Hepatocyte (in vitro differentiated cells): ENCODE data around the gene ATP5F1D. TPM values are rescaled to one million over a fixed set of nuclear protein-coding genes. Genes with fewer than 3 reads are reported as not detected.

Source experiments
- DNase-seq: peaks from one replicate; pipeline ENCODE4 v3.0.0-alpha.2; 2016; ENCODE audit warnings: low spot score
- H2AFZ ChIP-seq: fragments of 200-600 bp; sonication (generic); 2 replicates; pipeline ENCODE4 v1.6.0; 2016; ENCODE audit warnings: antibody characterized with exemption, mild to moderate bottlenecking
- H3K27ac ChIP-seq: fragments of 200-600 bp; sonication (generic); 2 replicates; pipeline ENCODE4 v1.5.1; 2016; ENCODE audit warnings: mild to moderate bottlenecking
- H3K27me3 ChIP-seq: fragments of 200-600 bp; sonication (generic); 2 replicates; pipeline ENCODE4 v1.6.1; 2016
- H3K36me3 ChIP-seq: fragments of 200-600 bp; sonication (generic); replicated peaks from 2 replicates; pipeline ENCODE4 v1.5.1; 2016; ENCODE audit warnings: low read depth; ENCODE audit not compliant: insufficient read depth
- H3K4me1 ChIP-seq: fragments of 200-600 bp; sonication (generic); 2 replicates; pipeline ENCODE4 v1.5.1; 2016; ENCODE audit warnings: mild to moderate bottlenecking, moderate library complexity; ENCODE audit not compliant: insufficient read depth
- H3K4me2 ChIP-seq: fragments of 200-600 bp; sonication (generic); 2 replicates; pipeline ENCODE4 v1.6.0; 2016
- H3K4me3 ChIP-seq: fragments of 200-600 bp; sonication (generic); 2 replicates; pipeline ENCODE4 v1.5.1; 2016; ENCODE audit warnings: mild to moderate bottlenecking
- H3K79me2 ChIP-seq: fragments of 200-600 bp; sonication (generic); 2 replicates; pipeline ENCODE4 v1.6.0; 2017; ENCODE audit warnings: mild to moderate bottlenecking
- H3K9me2 ChIP-seq: fragments of 200-600 bp; sonication (generic); replicated peaks from 2 replicates; pipeline ENCODE4 v1.6.0; 2017; ENCODE audit warnings: mild to moderate bottlenecking; ENCODE audit not compliant: insufficient read depth
- H3K9me3 ChIP-seq: fragments of 200-600 bp; sonication (generic); 2 replicates; pipeline ENCODE4 v1.5.1; 2016; ENCODE audit warnings: low read depth, mild to moderate bottlenecking
- H4K20me1 ChIP-seq: fragments of 200-600 bp; sonication (generic); 2 replicates; pipeline ENCODE4 v1.6.0; 2016; ENCODE audit warnings: mild to moderate bottlenecking; ENCODE audit not compliant: insufficient read depth, poor library complexity, severe bottlenecking
- EZH2 ChIP-seq: fragments of 200-600 bp; sonication (generic); IDR thresholded peaks from 2 replicates; pipeline ENCODE4 v1.6.1; 2016; ENCODE audit warnings: antibody characterized with exemption, mild to moderate bottlenecking, borderline replicate concordance
- EZH2phosphoT487 ChIP-seq: fragments of 200-600 bp; sonication (generic); IDR thresholded peaks from one replicate; pipeline ENCODE4 v1.6.1; 2018; ENCODE audit warnings: antibody characterized with exemption, mild to moderate bottlenecking, low read depth, moderate library complexity; ENCODE audit not compliant: unreplicated experiment, severe bottlenecking
- WGBS: methylation state at CpG from one replicate; pipeline ENCODE4 v1.1.6; 2016; ENCODE audit warnings: low lambda C conversion rate; ENCODE audit errors: missing lambda C conversion rate; 5-methylcytosine and 5-hydroxymethylcytosine counted together
- polyA plus RNA-seq: library from polyadenylated mRNA; unstranded; fragments of >200 nt; fragmentation: Nextera tagmentation; extraction: Ambion mirVana; gene quantifications from 2 replicates; pipeline ENCODE4 v1.2.1, GENCODE V29; 2016
- total RNA-seq: library from RNA; depleted of rRNA; stranded (reverse); fragments of >200 nt; gene quantifications from 2 replicates; pipeline ENCODE4 v1.2.3, GENCODE V29; 2014
- TF ChIP-seq, protein P1 (sequence below): fragments of 200-600 bp; sonication (generic); IDR thresholded peaks from 2 replicates; pipeline ENCODE4 v1.5.1; 2016; ENCODE audit warnings: antibody characterized with exemption, mild to moderate bottlenecking; ENCODE audit not compliant: poor library complexity

Gene ATP5F1D
- total and polyA plus RNA-seq, 2 experiments from 2014 or later, result 54.0 to 291 TPM

DNA sequence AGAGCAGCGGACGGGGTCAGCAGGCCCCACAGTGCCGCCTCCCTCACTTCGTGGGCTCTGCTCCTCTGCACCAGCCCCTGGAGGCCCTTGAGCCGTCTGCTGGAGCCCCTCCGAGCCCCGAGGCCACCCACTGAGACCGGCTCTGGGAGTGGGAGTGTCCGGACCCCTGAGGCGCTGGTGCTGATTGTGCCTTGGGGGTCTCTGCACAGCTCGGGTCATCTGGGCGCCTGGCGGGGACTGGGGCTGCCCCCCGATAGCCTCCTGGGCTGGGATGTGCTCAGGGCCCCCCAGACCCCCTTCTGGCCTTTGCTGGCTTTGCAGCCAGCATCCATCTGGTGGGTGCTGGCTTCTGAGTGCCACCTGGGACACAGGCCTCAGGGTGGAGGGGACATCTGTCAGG lies 19.2 kb upstream of the ATP5F1D start:
- Histone ChIP-seq H3K4me2 (no peak overlapping the region), H4K20me1 (peaks cover 21% of the 10 kb centered on the region), H3K27ac (no peak overlapping the region), H3K79me2 (peaks cover 42% of the 10 kb centered on the region), H3K36me3 (no peaks in the 10 kb centered on the region), H3K4me1 (no peaks in the 10 kb centered on the region), H2AFZ (no peak overlapping the region), H3K27me3 (no peaks in the 10 kb centered on the region), H3K9me3 (no peaks in the 10 kb centered on the region), H3K4me3 (no peak overlapping the region), H3K9me2 (no peaks in the 10 kb centered on the region)
- TF ChIP-seq, protein P1, sequence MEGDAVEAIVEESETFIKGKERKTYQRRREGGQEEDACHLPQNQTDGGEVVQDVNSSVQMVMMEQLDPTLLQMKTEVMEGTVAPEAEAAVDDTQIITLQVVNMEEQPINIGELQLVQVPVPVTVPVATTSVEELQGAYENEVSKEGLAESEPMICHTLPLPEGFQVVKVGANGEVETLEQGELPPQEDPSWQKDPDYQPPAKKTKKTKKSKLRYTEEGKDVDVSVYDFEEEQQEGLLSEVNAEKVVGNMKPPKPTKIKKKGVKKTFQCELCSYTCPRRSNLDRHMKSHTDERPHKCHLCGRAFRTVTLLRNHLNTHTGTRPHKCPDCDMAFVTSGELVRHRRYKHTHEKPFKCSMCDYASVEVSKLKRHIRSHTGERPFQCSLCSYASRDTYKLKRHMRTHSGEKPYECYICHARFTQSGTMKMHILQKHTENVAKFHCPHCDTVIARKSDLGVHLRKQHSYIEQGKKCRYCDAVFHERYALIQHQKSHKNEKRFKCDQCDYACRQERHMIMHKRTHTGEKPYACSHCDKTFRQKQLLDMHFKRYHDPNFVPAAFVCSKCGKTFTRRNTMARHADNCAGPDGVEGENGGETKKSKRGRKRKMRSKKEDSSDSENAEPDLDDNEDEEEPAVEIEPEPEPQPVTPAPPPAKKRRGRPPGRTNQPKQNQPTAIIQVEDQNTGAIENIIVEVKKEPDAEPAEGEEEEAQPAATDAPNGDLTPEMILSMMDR, result no peak
- TF ChIP-seq EZH2phosphoT487 (no peak), EZH2 (no peak)
- DNase-seq, result no peak
- 92% methylated on average over 14 of the region's 14 CpGs for WGBS

DNA sequence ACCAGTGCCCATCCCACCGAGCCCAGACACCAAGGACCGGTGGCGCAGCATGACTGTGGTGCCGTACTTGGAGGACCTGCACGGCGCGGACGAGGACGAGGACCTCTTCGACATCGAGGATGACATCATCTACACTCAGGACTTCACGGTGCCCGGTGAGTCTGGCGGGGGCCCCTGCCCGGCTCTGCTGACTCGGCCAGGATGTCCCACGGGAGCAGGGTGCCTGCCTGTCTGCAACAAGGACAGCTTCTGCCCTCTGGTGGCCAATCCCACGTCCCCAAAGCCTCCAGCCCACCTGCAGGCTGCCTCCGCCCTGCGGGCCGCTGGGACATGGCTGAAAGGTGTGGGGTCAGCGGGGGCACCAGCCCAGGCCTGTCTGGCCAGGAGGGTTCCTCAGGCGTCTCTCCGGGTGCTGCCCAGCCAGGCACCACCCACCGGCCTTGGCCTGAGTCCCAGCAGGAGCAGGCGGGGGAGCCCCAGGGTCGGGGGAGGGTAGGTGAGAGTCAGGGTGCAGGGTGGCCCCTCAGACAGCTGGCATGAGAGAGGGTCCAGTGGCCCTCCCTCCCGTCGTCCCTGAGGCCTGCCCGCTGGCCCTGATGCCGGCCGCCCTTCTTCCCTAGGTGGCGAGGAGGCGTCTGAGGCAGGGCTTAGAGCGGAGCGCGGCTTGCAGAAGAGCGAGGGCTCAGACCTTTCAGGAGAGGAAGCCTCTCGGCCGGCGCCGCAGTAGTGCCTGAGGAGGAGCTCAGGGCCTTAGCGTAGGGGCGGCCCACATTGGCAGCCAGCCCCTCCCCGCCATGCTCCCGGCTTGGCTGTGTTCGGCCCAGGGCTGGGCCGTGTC lies 18.3 kb upstream of the ATP5F1D start:
- Histone ChIP-seq H3K4me2 (no peak overlapping the region), H3K4me1 (no peaks in the 10 kb centered on the region), H3K27me3 (no peaks in the 10 kb centered on the region), H3K36me3 (no peaks in the 10 kb centered on the region), H3K4me3 (no peak overlapping the region), H4K20me1 (peaks cover 13% of the 10 kb centered on the region), H3K9me3 (no peaks in the 10 kb centered on the region), H3K9me2 (no peaks in the 10 kb centered on the region), H2AFZ (no peak overlapping the region), H3K27ac (no peak overlapping the region), H3K79me2 (peaks cover 33% of the 10 kb centered on the region)
- DNase-seq, result peak; percentile 68
- WGBS, result 88% methylated on average over 41 of the region's 48 CpGs
- TF ChIP-seq, protein P1, result peak; percentile 48
- TF ChIP-seq EZH2phosphoT487, result no peak
- no peak for TF ChIP-seq EZH2

DNA sequence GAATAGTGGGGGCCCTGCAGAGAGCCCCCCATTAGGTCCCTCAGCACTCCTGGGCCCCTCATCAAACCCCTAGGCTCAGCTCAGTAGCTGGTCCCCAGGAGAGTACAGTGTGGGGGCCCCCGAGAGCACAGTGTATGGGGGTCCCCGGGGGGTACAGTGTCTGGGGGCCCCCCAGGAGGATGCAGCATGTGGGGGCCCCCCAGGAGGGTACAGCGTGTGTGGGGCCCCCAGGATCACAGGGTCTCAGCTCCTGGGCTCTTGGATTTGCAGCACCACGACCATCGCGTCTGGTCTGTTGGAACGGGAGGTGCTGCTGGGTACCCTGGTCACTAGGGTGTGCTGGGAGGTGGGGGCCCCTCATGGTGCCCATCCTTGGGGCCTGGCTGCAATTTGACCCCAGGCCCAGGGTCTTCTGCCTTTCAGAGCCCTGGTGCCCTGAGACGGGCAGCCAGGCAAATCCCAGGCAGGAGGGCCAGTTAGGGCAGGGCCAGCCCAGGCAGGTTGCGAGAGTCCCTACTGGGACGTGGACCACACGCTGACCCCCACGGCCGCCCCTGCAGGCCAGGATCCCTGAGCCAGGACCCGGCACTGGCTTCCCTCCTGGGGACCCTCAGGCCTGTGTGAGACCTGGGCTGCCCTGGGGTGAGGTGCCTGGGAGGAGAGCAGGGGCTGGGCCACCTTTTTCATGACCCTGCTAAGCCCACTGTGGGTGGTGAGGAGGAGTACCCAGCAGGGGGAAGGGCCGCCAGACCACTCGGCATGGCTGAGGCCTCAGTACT lies 17.3 kb upstream of the ATP5F1D start:
- H3K27me3 ChIP-seq, result no peaks in the 10 kb centered on the region
- no peak overlapping the region for H3K4me2 ChIP-seq
- TF ChIP-seq, protein P1, result no peak
- no peak for TF ChIP-seq EZH2phosphoT487
- H3K4me3 ChIP-seq, result no peak overlapping the region
- H3K9me3 ChIP-seq, result no peaks in the 10 kb centered on the region
- H3K9me2 ChIP-seq, result no peaks in the 10 kb centered on the region
- over 99% methylated on average over 13 of the region's 16 CpGs for WGBS
- no peak for DNase-seq
- no peaks in the 10 kb centered on the region for H3K36me3 ChIP-seq
- no peak overlapping the region for H3K27ac ChIP-seq
- H3K79me2 ChIP-seq, result peaks cover 23% of the 10 kb centered on the region
- H4K20me1 ChIP-seq, result peaks cover 8% of the 10 kb centered on the region
- no peak overlapping the region for H2AFZ ChIP-seq
- H3K4me1 ChIP-seq, result no peaks in the 10 kb centered on the region
